ENCODE results near the gene B2M.
"Not testable (repeated sequence)": the region's sequence is repeated elsewhere in the genome, so short reads cannot be mapped to it uniquely, and the experiment has no call there.

The B2M gene

DNA sequence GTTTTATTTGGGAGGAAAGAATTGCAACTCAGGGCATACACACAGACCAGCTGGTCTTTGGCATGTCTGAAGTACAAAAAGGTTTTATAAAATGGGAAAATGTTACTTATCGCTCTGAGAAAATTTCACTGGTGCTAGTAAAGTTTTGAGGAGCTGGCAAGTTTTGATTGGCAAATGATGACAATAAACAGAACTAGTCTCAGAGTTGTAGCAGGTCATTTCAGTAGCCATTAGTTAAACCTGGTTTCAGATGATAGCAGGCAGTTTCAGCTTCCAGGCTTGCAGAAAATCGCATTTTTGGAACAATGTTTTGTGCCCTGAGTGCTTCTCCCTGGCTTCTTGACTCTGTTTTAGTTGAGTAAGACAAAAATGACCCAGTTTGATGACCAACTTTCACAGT, 10.7 kb downstream of the B2M start:
- in situ Hi-C loops (cut with MboI; ENCODE audit: low pct_unique_long_range_greater_than_20kb, low sequenced_read_pairs, unreplicated experiment): no loop called here
- no peak for DNase-seq (ENCODE audit: low spot score)
- TF ChIP-seq, protein P1, sequence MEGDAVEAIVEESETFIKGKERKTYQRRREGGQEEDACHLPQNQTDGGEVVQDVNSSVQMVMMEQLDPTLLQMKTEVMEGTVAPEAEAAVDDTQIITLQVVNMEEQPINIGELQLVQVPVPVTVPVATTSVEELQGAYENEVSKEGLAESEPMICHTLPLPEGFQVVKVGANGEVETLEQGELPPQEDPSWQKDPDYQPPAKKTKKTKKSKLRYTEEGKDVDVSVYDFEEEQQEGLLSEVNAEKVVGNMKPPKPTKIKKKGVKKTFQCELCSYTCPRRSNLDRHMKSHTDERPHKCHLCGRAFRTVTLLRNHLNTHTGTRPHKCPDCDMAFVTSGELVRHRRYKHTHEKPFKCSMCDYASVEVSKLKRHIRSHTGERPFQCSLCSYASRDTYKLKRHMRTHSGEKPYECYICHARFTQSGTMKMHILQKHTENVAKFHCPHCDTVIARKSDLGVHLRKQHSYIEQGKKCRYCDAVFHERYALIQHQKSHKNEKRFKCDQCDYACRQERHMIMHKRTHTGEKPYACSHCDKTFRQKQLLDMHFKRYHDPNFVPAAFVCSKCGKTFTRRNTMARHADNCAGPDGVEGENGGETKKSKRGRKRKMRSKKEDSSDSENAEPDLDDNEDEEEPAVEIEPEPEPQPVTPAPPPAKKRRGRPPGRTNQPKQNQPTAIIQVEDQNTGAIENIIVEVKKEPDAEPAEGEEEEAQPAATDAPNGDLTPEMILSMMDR (IDR thresholded peaks at IDR 0.05; ENCODE audit: extremely low read depth, insufficient read depth, missing control alignments): no peak

DNA sequence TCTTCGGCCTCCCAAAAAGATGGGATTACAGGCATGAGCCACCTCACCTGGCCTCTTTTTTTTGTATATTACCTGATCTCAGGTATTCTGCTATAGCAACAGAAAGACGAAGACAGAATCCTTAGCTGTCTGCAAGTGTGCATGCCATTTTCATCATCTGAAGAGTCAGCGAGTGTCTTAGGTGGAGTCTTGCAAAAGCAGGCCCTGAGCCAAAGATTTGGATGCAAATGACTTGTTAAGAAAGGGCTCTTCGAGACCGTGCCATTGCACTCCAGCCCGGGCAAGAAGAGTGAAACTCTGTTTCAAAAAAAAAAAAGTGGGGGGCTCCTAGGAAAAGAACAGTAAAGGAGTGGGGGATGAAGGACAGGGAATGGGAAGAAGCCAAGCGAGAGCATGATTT, 14.8 kb downstream of the B2M start:
- in situ Hi-C loops (cut with MboI; ENCODE audit: low pct_unique_long_range_greater_than_20kb, low sequenced_read_pairs, unreplicated experiment): no loop called here

GRCh38 chr15:44726568-44727484, 15.5 kb downstream of the B2M start:
- peak; percentile 59 for DNase-seq (ENCODE audit: low spot score)
- in situ Hi-C loops (cut with MboI; ENCODE audit: low pct_unique_long_range_greater_than_20kb, low sequenced_read_pairs, unreplicated experiment): no loop called here
- TF ChIP-seq, protein P1 (IDR thresholded peaks at IDR 0.05; ENCODE audit: extremely low read depth, insufficient read depth, missing control alignments): no peak

More for the DNA sequence above, 14.8 kb downstream of the B2M start:
- no peak for DNase-seq (ENCODE audit: low spot score)
- TF ChIP-seq, protein P1 (IDR thresholded peaks at IDR 0.05; ENCODE audit: extremely low read depth, insufficient read depth, missing control alignments): no peak

GRCh38 chr15:44727485-44728231, 16.3 kb downstream of the B2M start:
- no peak for DNase-seq (ENCODE audit: low spot score)
- in situ Hi-C loops (cut with MboI; ENCODE audit: low pct_unique_long_range_greater_than_20kb, low sequenced_read_pairs, unreplicated experiment): no loop called here

GRCh38 chr15:44728232-44728575, 16.9 kb downstream of the B2M start:
- in situ Hi-C loops (cut with MboI; ENCODE audit: low pct_unique_long_range_greater_than_20kb, low sequenced_read_pairs, unreplicated experiment); DNase-seq (ENCODE audit: low spot score): not testable (repeated sequence)

More at GRCh38 chr15:44727485-44728231, 16.3 kb downstream of the B2M start:
- TF ChIP-seq, protein P1 (IDR thresholded peaks at IDR 0.05; ENCODE audit: extremely low read depth, insufficient read depth, missing control alignments): no peak

DNA sequence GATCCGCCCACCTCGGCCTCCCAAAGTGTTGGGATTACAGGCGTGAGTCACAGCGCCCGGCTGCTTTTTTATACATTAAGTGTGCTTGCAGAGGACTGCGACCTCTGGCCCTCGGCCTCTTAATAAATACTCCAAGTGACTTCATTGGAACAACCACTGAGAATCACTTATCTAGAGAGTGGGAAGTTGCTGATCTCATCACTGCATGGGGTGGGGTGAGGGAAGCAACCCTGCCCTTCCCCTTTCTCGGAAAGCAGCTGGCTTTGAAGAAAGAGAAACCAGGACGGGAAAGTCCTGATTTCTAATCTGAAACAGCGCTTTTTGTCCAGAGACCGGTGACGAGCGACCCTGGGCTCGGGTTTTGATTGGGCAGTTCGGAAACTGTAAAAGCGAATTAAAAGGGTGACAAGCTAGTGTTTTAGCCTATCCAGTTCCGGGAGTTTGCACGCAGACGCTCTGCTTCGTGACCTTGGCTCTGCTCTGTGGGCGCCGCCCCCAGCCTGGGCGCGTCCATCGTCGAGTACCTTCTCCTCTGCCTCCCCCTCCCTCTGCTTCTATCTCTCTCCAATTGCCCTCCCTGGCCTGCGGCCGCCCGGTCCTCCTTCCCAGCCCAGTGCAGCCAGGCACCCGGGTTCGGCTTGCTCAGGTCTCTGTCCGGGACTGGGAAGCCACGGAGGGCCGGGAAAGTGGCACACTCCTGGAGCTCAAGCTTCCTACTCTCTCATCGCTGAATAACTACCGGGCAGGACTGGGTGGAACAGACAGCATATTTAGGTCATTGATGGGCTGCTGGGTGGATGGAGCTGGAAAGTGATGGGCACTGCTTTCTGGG, 17.5 kb downstream of the B2M start:
- peak; percentile 80 for DNase-seq (ENCODE audit: low spot score)
- TF ChIP-seq, protein P1 (IDR thresholded peaks at IDR 0.05; ENCODE audit: extremely low read depth, insufficient read depth, missing control alignments): no peak
- in situ Hi-C loops (cut with MboI; ENCODE audit: low pct_unique_long_range_greater_than_20kb, low sequenced_read_pairs, unreplicated experiment): no loop called here

All from GM13977 (cell line).